ENCODE measurements around the gene RGS7.
A peak's percentile ranks its signal among the peaks of the same experiment; 100 is the strongest.
"Not testable (repeated sequence)": the region's sequence is repeated elsewhere in the genome, so short reads cannot be mapped to it uniquely, and the experiment has no call there.

The RGS7 gene

DNA sequence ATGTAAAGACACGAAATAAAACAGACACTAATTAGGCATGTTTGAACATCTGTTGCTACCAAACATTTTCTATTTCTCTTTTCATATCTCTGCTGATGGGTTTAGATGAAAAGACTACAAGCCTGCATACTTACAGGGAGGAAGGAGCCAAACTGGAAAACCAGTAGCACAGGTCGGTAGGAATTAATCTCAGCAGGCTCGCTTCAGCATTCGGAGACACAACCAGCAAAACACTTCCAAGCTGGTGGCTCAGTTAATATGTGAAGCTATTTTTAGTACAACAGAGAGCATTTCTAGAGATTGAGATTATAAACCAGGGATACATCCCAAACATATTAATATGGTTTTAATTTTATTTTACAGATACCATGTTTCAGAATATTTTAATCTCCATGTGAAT, 444.2 kb downstream of the RGS7 start:
- peak; percentile 90 for DNase-seq (ENCODE audit: low spot score)

DNA sequence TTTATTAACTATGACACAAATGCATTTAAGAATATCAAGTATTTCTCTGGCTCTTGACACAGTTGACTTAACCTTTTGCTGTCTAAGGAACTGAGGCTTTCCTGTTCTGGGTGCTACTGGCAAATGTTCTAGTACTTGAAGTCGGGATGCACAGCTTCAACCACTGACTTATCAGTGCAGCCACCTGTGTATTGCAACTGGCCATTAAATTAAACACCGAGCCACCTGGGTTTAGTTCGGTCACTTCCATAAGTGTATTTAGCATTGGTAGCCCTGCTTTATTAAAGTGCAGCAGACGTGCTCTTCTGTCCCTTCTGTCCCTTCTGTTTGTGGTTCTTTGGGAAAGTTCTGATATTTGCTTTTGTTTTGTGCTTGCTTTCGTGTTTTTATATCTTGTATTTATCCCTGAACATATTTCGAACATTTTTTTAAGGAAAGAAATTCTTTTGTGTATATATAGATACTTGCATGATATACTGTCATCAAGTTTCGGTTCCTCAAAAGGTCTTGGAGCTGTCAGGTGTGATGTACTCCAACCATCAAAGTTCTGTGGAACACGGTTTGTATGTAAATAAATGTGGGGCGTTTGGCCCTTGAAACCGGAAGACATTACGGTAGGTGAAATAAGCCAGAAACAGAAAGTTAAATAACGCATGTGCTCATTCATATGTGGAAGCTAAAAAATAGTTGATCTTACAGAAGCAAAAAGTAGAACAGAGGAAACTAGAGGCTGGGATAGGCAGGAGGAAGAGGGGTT, 447.1 kb downstream of the RGS7 start:
- DNase-seq (ENCODE audit: low spot score): no peak

DNA sequence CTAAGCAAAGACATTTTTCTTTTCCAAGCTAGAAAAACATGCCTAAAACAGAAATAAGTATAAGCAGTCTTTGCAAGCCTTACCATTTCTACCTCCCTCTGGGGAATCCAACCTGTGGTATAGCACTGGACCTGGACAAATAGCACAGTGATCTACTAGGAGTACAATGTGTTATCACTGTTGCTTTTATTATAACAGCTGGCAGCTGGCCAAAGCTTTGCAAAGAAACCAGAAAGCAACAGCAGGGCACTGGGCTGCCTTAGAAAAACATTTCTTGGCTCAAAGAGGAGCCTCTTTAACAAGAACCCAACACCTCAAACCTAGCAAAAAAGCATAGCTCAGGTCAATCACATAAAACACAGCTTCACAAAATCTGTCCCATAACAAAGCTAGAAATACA, 450.5 kb downstream of the RGS7 start:
- DNase-seq (ENCODE audit: low spot score): peak; percentile 84

DNA sequence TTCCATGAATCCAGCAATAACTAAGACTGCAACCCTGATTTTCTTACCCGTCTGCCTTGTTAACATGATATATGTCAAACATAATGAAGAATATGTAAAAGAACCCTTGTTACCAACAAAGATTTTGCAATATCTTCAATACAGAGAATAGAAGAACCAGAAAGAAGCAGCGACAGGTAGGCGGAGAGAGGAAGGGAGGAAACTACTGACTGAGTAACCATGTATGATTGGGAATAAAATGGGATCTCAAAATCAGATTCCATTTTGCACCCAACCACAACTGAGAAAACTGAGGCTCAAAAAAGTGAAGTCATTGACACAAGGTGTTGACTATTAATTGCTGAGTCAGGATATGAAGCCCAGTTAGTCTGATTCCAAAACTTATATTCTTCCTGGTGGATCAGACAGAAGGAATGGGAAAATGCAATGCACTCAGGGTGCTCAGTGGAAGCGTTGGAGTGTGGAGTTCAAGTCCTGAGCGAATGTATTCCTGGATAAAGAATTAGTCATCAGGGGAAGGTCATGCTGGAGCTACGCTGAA, 451.7 kb downstream of the RGS7 start:
- no peak for DNase-seq (ENCODE audit: low spot score)

DNA sequence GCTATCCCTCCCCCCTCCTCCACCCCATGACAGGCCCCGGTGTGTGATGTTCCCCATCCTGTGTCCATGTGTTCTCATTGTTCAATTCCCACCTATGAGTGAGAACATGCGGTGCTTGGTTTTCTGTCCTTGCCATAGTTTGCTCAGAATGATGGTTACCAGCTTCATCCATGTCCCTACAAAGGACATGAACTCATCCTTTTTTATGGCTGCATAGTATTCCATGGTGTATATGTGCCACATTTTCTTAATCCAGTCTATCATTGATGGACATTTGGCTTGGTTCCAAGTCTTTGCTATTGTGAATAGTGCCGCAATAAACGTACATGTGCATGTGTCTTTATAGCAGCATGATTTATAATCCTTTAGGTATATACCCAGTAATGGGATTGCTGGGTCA, 461.6 kb downstream of the RGS7 start:
- not testable (repeated sequence) for DNase-seq (ENCODE audit: low spot score)

DNA sequence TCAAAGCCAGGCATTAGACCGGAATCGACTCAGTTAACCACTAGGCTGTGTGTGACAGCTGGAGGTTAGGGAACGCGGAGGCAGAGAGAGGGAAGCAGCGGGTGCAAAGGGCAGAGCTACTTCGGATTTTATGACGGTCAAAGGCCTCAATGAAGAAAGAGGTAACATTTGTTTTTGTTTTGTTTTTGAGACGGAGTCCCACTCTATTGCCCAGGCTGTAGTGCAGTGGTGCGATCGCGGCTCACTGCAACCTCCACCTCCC, 468.3 kb downstream of the RGS7 start:
- DNase-seq (ENCODE audit: low spot score): no peak

DNA sequence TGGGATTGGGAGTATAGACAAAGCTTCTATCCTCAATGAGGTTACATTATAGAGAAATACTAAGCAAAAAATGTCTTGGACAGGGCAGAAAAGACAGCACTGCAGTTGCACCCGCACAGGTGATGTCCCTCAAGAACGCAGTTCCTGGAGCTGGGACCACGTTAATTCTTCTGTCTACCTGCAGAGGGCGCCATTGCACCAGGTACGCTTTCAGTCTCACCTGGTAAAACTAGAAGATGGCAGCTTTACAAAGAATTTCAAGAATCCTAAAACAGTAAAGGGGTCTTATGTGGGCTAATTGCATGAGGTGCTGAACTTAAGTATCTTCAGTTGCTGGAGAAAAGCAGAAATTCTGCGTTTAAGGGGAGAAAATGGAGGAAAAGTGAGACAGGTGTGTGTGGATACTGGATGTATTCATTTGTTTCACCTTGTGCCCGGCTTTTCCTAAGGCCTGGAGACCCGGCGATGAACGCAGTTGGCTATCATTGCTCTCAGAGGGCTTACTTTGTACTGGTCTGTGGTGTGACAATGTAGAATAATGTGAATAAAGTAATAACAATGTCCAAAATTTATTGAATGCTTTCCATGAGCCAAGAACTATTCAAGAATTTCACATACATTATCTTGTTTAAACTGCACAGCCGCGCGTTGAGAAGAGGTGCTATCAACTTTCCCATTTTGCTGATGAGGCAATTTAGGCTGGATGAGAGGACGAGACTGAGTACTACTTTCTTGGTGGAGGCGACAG, 468.8 kb downstream of the RGS7 start:
- DNase-seq (ENCODE audit: low spot score): peak; percentile 71

DNA sequence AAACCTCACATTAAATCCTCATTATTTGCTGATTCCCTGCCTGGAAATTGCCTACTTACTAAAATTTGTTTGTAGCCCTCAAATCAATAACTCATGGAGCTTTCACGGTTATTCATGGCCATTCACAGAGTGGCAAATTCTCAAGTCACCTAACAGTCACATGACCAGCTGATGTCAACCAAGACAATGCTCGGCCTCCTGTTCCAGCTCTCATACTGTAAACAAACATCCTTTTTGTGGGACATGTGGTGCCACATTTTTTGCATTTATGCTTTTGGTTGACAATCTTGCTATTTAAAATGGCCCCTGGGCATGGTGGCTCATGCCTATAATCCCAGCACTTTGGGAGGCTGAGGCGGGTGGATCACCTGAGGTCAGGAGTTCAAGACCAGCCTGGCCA, 473.5 kb downstream of the RGS7 start:
- no peak for DNase-seq (ENCODE audit: low spot score)

DNA sequence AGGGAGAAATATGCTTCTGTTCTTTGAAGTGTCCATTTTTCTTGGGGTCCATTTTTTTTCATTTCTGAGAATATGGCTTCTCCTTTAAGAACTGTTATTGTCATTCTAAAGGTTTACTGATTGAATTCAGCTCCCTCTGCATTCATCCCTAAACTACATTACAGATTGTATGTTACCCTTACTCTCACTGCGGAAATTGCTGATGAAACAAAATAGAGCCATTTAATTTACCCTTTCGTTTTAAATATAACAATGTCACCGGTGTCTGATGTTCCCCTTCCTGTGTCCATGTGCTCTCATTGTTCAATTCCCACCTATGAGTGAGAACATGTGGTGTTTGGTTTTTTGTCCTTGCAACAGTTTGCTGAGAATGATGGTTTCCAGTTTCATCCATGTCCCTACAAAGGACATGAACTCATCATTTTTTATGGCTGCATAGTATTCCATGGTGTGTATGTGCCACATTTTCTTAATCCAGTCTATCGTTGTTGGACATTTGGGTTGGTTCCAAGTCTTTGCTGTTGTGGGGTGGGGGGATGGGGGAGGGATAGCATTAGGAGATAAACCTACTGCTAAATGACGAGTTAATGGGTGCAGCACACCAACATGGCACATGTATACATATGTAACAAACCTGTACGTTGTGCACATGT, 474.2 kb downstream of the RGS7 start:
- DNase-seq (ENCODE audit: low spot score): not testable (repeated sequence)

DNA sequence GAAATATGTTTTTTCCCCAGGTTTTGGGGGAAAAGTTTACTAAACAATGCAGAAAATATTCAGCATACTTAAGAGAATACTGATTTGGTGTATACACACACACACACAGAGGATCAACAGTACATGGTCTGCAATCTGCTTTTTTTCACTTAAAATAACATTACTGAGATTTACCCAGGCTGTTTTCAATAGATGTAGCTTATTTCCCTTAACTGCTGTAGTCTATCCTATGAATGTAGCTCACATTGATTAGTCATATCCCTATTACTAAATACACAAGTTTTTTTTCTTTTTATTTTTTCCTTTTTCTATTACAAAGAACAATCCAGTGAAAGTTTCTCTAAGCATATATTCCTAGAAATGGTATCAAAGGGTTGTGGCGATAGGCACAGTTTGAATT, 478.4 kb downstream of the RGS7 start:
- no peak for DNase-seq (ENCODE audit: low spot score)

DNA sequence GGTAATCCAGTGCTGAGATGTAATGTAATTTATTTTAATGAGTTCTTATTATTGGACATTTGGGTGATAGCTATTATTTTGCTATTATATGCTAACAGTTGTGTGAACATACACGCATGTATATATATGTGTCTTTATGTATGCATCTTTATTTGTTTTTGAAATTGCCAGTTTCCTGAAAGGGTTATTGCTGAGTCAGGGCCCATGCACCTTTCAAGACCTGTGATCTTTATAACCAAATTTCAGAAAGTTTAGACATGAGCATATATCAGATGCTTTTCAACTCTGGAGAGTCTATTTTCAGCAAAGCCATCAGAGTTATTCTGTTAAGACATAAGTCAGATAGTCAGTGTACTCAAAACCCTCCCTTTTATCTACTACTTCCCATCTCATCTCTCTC, 479.4 kb downstream of the RGS7 start:
- no peak for DNase-seq (ENCODE audit: low spot score)

DNA sequence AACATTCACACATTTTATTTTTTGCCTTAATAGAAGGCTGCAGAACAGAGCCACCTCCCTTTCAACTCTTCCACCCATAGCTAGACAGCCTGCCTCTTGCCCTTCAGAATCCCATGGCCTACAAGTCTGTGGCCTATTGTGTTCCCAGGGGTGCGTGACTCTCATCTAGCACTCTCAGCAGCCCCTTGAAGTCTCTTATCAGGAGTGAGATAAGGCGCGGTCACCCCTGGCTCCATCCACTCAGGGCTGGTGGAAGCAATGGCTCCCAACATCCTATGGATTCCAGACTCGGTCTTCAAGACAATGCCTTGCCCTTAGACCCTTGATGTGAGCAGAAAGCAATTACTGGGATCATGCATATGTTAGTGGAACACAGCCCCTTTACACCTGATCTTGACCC, 480.9 kb downstream of the RGS7 start:
- DNase-seq (ENCODE audit: low spot score): no peak

DNA sequence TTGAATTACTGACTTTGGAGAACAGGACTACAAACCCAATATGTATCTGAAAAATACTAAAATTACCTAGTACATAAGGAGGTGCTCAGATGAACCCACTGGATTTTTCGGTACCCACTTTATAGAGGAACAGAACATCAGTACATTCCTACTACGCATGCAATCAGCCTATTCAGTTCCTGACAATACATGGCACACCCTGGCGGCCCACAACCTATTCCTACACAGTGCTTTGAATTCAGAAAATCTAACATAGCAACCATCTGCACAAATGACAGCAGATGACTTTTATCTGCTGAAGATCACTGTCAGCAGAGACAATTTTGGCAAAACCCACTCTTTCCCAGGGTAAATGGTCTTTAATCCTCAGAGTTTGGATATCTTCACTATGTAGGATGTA, 487.9 kb downstream of the RGS7 start:
- DNase-seq (ENCODE audit: low spot score): no peak

DNA sequence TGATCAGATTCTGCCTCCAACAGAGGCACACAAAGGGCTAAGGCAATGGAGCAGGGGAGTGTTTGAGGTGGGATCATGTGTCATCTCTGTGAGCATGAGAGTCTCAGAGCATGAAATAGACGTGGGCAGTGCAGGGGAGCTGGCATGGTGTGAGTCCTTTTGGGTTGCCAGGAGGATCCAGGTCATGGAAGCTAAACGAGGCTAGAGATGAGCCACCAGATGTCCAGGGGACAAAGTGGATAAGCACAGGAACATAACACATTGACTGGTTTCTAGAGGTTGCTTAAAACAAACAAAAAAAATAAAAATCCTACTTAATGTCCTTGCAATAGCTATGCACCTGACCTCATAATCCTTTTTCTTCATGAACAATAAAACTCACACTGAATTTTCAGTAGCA, 490.3 kb downstream of the RGS7 start:
- DNase-seq (ENCODE audit: low spot score): peak; percentile 51

DNA sequence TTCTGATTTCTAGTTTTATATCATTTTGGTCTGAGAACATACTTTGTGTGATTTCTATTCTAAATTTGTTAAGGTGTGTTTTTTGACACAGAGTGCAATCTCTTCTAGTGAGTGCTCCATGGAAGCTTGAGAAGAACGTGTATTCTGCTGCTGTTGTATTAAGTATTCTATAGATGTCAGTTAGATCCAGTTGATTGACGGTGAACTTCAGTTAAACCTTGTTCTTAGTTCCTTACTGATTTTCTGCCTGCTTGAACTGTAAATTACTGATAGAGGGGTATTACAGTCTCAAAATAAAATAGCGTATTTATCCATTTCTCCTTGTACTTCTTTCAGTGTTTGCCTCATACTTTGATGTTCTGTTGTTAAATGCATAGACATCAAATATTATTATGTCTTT, 497.0 kb downstream of the RGS7 start:
- DNase-seq (ENCODE audit: low spot score): no peak

DNA sequence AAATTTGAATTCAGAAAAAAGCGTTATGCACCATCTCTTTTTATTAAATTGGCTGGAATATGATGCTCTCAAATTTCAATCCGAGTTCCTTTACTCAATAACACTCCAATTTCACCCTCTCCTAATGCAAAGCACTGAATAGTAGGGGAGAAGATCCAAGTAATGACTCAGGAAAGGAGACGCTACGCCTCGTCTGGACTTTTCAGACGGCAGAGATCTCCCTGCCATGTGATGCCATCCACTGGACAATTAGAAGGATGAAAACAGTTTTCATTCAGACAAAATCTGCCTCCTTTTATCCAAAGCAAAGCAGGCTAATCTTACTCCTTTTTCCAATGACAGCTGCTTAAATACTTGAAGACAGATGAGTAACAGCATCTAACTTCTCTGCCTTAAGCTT, 502.6 kb downstream of the RGS7 start:
- DNase-seq (ENCODE audit: low spot score): no peak

DNA sequence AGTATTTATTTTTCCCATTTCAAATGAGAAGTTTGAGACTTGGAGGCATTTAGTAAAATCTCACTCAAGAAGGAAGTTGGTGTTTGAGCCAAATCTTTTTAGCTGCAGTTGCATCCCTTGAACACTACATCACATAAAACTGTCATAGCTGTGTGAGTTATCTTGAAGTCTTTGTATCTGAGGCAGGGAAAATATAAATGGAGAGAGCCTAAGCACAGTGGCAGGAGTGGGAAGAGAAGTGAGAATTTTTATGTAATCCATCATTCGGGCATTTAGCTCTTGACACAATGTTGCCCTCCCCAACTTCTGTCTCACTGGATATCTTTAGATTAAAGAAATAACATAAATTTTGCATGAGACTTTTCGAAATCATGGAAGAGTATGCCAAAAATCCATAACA, 509.7 kb downstream of the RGS7 start:
- no peak for DNase-seq (ENCODE audit: low spot score)

DNA sequence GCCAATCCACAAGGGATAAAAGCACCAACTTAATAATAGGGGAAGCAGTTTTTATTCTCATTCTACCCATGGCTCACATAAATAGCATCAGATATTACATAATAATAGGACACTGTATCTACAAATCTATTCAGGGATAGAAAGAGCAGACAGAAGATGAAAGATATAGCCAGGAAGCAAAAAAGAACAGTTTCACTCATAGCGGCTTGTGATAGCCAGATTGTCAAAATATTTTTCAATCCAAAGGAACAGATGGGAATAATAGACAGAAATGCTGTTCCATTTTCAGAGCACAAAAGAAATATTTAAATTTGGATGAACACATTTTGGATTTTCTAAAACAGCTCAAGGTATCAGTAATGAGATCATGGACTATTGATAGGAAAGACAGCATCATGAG, 512.5 kb downstream of the RGS7 start:
- DNase-seq (ENCODE audit: low spot score): peak; percentile 90

DNA sequence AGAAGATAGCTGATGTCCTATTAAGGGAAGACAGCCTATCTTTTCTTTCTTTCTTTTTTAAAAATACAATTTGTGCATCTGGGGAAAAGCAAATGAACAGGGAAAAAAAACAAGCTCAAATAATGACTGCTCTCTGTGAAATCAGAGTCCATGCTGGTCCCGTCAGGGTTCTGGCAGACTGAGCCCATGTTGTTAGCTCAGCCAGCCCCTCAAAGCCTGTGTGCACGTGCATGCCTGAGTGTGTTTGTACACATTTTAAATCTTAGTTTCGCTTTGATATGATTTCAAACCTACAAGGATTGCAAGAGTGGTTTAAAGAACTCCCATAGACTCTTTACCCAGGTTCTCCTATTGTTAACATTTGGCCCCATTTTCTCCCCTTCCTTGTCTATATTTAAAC, 513.2 kb downstream of the RGS7 start:
- DNase-seq (ENCODE audit: low spot score): peak; percentile 89

DNA sequence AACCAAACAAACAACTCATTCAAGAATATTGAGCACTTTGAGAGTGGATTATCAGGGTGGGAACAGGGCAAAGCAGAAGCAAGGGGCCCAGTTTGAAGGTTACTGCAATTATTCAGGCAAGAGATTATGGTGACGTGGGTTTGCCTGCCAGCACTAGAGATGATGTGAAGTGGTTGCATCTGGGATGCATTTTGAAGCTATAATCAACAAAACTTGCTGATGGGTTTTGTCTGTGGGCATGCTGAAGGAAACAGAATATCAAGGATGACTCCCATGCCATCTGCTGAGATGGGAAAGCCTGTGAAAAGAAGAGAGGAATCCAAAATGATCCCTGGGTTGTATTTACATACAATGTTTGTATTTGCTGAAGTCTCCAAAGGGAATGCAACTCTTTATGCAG, 520.7 kb downstream of the RGS7 start:
- DNase-seq (ENCODE audit: low spot score): no peak

DNA sequence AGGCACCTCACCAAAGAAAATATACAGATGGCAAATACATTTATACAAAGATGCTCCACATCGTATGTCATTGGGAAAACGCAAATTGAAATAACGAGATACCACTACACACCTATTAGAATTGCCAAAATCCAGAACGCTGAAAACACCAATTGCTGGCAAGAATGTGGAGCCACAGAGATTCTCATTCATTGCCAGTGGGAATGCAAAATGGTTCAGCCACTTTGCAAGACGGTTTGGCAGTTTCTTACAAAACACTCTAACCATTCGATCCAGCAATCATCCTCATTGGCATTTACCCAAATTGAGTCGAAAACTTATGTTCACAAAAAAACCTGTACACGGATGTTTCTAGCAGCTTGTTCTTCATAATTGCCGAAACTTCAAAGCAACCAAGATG, 521.7 kb downstream of the RGS7 start:
- no peak for DNase-seq (ENCODE audit: low spot score)

DNA sequence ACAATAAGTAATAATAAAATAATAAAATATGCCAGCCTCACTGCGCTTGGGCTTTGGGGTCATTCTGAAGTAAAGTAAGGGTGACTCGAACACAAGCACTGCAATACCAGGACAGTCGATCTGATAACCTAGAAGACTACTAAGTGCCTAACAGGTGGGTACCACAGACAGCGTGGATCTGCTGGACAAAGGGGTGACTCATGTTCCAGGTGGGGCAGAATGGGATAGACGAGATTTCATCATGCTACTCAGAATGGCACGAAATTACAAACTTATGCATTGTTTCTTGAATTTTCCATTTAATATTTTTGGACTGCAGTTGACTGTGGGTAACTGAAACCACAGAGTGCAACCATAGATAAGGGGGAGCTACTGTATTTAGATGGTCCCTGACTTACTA, 523.9 kb downstream of the RGS7 start:
- DNase-seq (ENCODE audit: low spot score): no peak

DNA sequence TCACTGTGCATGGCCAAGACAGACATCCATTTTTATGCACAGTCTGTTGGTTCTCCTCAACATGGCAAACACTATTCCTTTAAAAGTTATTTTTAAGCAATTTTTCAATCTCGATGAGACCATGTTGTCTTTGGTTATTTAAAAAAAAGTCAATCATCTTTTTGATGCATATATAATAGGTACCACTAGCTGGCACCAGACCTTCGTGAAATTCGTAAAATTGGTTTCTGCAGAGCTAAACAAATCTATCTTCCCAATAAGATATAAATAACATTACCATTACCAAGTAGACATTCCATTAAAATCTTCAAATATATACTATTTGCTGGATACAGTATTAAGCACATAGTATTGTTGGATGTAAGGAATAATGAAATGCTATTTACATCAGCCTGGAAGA, 525.1 kb downstream of the RGS7 start:
- DNase-seq (ENCODE audit: low spot score): peak; percentile 24

Measured in cerebellar cortex (tissue), 1 donor.